K562 treated with DMSO at 1 percent for 12 hours (cell line): ENCODE measurements around the gene TGIF2LY. TPM values are rescaled to one million over a fixed set of nuclear protein-coding genes. Genes with fewer than 3 reads are reported as not detected.

ENCODE experiments used
- total RNA-seq: library from RNA; unstranded; fragments of 300-600 nt; gene quantifications from 2 replicates; pipeline ENCODE4 v1.2.3, GENCODE V29; 2022; ENCODE audit not compliant: insufficient read depth

The TGIF2LY gene
- not detected in 2 replicates for total RNA-seq

DNA sequence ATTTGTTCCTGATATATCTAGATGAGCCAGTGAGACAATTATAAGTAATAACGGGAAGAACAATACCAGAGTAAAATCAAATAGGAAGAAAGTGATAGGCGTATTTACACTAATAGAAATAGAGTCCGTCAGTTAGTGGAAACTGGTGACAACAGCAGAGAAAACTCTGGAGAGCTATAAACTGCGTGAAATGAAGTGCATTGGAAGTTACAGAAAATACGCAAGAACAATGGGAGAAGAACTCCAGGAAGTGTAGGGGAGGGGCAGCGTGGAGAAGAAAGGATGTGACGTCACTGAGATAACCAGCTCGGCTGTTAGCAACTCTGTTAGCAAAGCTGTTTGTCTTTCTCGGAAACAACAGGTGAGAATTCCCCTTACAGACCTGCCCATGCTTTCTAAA lies at the start of gene TGIF2LY:
Gene TGIF2LY, plus strand, starts transcription at position 301 of the 400 bp plus-strand sequence. CDS start 178 bp downstream, outside the sequence.

